Natural killer cell (primary cell): ENCODE measurements around the gene CA10. TPM values are rescaled to one million over a fixed set of nuclear protein-coding genes. Genes with fewer than 3 reads are reported as not detected.

Source experiments
- ATAC-seq, 3 donors: fragments of 150-1000 bp in 2 of 3; fragments of 200-7000 bp in 1 of 3; cut with Tn5 transposase; 1 replicate in 1 of 3; 2 replicates in 2 of 3; pipeline ENCODE4 v1.10.0; 2021; ENCODE audit warnings: mild to moderate bottlenecking in 2 of 3, moderate library complexity in 2 of 3
- DNase-seq, 2 donors: peaks; one replicate each; pipeline versions ENCODE4 v3.0.0 to v3.0.0-alpha.2; 2013 to 2021; ENCODE audit warnings: mixed read lengths in 1 of 2
- H3K27ac ChIP-seq: one replicate; pipeline ENCODE4 v1.5.1; 2013; ENCODE audit warnings: mild to moderate bottlenecking, low read length
- H3K27me3 ChIP-seq: one replicate; pipeline ENCODE4 v1.6.1; 2013; ENCODE audit warnings: low read length; ENCODE audit not compliant: control insufficient read depth, insufficient read depth
- H3K36me3 ChIP-seq: one replicate; pipeline ENCODE4 v1.6.1; 2013; ENCODE audit warnings: low read length; ENCODE audit not compliant: control insufficient read depth, insufficient read depth
- H3K4me1 ChIP-seq: one replicate; pipeline ENCODE4 v1.6.1; 2013; ENCODE audit warnings: low read length; ENCODE audit not compliant: control insufficient read depth, insufficient read depth
- H3K4me3 ChIP-seq: one replicate; pipeline ENCODE4 v1.5.1; 2013; ENCODE audit warnings: low read length
- H3K9me3 ChIP-seq: one replicate; pipeline ENCODE4 v1.6.1; 2013; ENCODE audit warnings: low read length; ENCODE audit not compliant: control insufficient read depth, insufficient read depth
- H3K27ac Mint-ChIP-seq, 2 donors: one replicate each; pipeline ENCODE4 v1.8.0; 2022; ENCODE audit warnings: mild to moderate bottlenecking in 2 of 2, mixed read lengths in 2 of 2, moderate library complexity in 1 of 2
- H3K27me3 Mint-ChIP-seq, 2 donors: one replicate each; pipeline ENCODE4 v1.8.0; 2022; ENCODE audit warnings: low read depth in 2 of 2, mixed read lengths in 2 of 2
- H3K36me3 Mint-ChIP-seq: one replicate; pipeline ENCODE4 v1.8.0; 2022; ENCODE audit warnings: mixed read lengths
- H3K4me1 Mint-ChIP-seq, 2 donors: one replicate each; pipeline ENCODE4 v1.8.0; 2022; ENCODE audit warnings: mixed read lengths in 2 of 2
- H3K4me3 Mint-ChIP-seq: one replicate; pipeline ENCODE4 v1.8.0; 2022; ENCODE audit warnings: mild to moderate bottlenecking, moderate library complexity, mixed read lengths
- H3K9me3 Mint-ChIP-seq, 2 donors: one replicate each; pipeline ENCODE4 v1.8.0; 2022; ENCODE audit warnings: mixed read lengths in 2 of 2
- CTCF ChIP-seq: fragments of 200-600 bp; IDR thresholded peaks from one replicate; pipeline ENCODE4 v1.8.0; 2022; ENCODE audit warnings: antibody characterized with exemption
- WGBS: methylation state at CpG from one replicate; pipeline ENCODE4 v1.1.7; 2013; ENCODE audit warnings: missing lambda C conversion rate; ENCODE audit not compliant: insufficient coverage; 5-methylcytosine and 5-hydroxymethylcytosine counted together
- intact Hi-C: fragments of 100-400 bp; cut with micrococcal nuclease; formaldehyde crosslinking; loops from one replicate; pipeline ENCODE4 v1.14.2; 2022
- total RNA-seq, 4 donors: library from RNA; stranded (reverse); fragments of 120-200 nt in 1 of 4; gene quantifications; one replicate each; pipeline versions ENCODE4 v1.2.3 to v1.2.4, GENCODE V29; 2013 to 2022

CA10 gene
- total RNA-seq, 3 donors from 2014 or later (not counting 1 experiment from before 2014, with no cell fraction given) = not detected

GRCh38 chr17:52138350-52138749, 20.2 kb downstream of the CA10 start:
- TF ChIP-seq CTCF = no peak
- Mint-ChIP-seq H3K36me3 (no peaks in the 10 kb centered on the region), H3K9me3 (peaks cover 0 to 4% of the 10 kb centered on the region in 2 donors), H3K4me1 (no peaks in the 10 kb centered on the region), H3K27ac (no peak overlapping the region), H3K27me3 (no peaks in the 10 kb centered on the region), H3K4me3 (no peak overlapping the region)
- DNase-seq = no peak
- H3K4me3 ChIP-seq = no peak overlapping the region
- H3K27me3 ChIP-seq = no peaks in the 10 kb centered on the region
- H3K27ac ChIP-seq = no peak overlapping the region
- no peaks in the 10 kb centered on the region for H3K9me3 ChIP-seq
- ATAC-seq = no peak
- H3K4me1 ChIP-seq = no peaks in the 10 kb centered on the region
- no peaks in the 10 kb centered on the region for H3K36me3 ChIP-seq
- intact Hi-C loops = no loop called here

- H3K9me3 Mint-ChIP-seq = peaks cover 0 to 4% of the 10 kb centered on the region in 2 donors
- no peak for ATAC-seq
- intact Hi-C loops = no loop called here
- H3K4me1 Mint-ChIP-seq = no peaks in the 10 kb centered on the region
- H3K36me3 ChIP-seq = no peaks in the 10 kb centered on the region
- H3K27ac Mint-ChIP-seq = no peak overlapping the region
- no peak for TF ChIP-seq CTCF
- no peak overlapping the region for H3K4me3 Mint-ChIP-seq
- no peaks in the 10 kb centered on the region for H3K27me3 Mint-ChIP-seq
- no peaks in the 10 kb centered on the region for H3K4me1 ChIP-seq
- DNase-seq = no peak
- H3K27ac ChIP-seq = no peak overlapping the region
- 70% methylated on average over 6 of the region's 6 CpGs for WGBS
- no peaks in the 10 kb centered on the region for H3K9me3 ChIP-seq
- H3K36me3 Mint-ChIP-seq = no peaks in the 10 kb centered on the region
- H3K27me3 ChIP-seq = no peaks in the 10 kb centered on the region
- no peak overlapping the region for H3K4me3 ChIP-seq
These were observed 22.3 kb downstream of the CA10 start for GRCh38 chr17:52136166-52136565.

- Mint-ChIP-seq H3K4me3 (no peak overlapping the region), H3K4me1 (no peaks in the 10 kb centered on the region), H3K27ac (no peak overlapping the region), H3K36me3 (no peaks in the 10 kb centered on the region), H3K27me3 (no peaks in the 10 kb centered on the region), H3K9me3 (peaks cover 0 to 5% of the 10 kb centered on the region in 2 donors)
- no peaks in the 10 kb centered on the region for H3K27me3 ChIP-seq
- no peaks in the 10 kb centered on the region for H3K9me3 ChIP-seq
- 55% methylated on average over 1 of the region's 1 CpG for WGBS
- no peak overlapping the region for H3K27ac ChIP-seq
- ATAC-seq (no peak), DNase-seq (no peak)
- H3K4me1 ChIP-seq = no peaks in the 10 kb centered on the region
- no peak for TF ChIP-seq CTCF
- intact Hi-C loops = no loop called here
- no peak overlapping the region for H3K4me3 ChIP-seq
- H3K36me3 ChIP-seq = no peaks in the 10 kb centered on the region
These were observed 23.9 kb downstream of the CA10 start for GRCh38 chr17:52134641-52135040.

- no peaks in the 10 kb centered on the region for H3K36me3 ChIP-seq
- TF ChIP-seq CTCF = no peak
- H3K27ac Mint-ChIP-seq = no peak overlapping the region
- H3K9me3 ChIP-seq = no peaks in the 10 kb centered on the region
- intact Hi-C loops = no loop called here
- no peak overlapping the region for H3K27ac ChIP-seq
- no peak overlapping the region for H3K4me3 ChIP-seq
- DNase-seq (no peak), ATAC-seq (no peak)
- no peaks in the 10 kb centered on the region for H3K4me1 ChIP-seq
- no peaks in the 10 kb centered on the region for H3K36me3 Mint-ChIP-seq
- H3K27me3 ChIP-seq = no peaks in the 10 kb centered on the region
- 60% methylated on average over 2 of the region's 2 CpGs for WGBS
- H3K27me3 Mint-ChIP-seq = no peaks in the 10 kb centered on the region
- H3K4me1 Mint-ChIP-seq = no peaks in the 10 kb centered on the region
- peaks cover 4 to 6% of the 10 kb centered on the region in 2 donors for H3K9me3 Mint-ChIP-seq
- no peak overlapping the region for H3K4me3 Mint-ChIP-seq
These were observed 29.8 kb downstream of the CA10 start for GRCh38 chr17:52128721-52129120.
